ENCODE measurements around the gene GGNBP2.

The GGNBP2 gene

DNA sequence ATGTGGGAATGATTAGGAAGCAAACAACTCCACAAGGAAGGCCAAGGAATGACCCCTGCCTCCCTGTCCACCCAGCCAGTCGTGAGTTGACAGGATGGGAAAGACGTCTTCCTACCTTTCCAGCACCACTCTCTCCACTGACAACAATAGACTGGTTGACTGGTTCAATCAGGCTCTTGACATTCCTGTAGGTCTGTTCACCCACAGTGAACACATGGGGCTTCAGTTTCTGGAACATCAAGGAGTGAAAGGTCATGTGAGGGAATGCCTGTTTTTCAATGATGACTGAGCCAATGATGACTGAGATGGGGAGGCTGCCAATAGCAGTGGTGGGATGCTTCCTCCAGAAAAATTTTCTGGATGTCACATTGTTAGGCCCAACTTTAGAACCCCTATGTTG, 19.6 kb upstream of the GGNBP2 start:
- no peak overlapping the region for H3K9ac ChIP-seq
- H3K4me3 ChIP-seq (ENCODE audit: low read depth, low read length): no peak overlapping the region
- H2AFZ ChIP-seq: no peak overlapping the region
- no peak overlapping the region for H3K4me2 ChIP-seq (ENCODE audit: low read length)
- no peaks in the 10 kb centered on the region for H3K27me3 ChIP-seq (ENCODE audit: control insufficient read depth, insufficient read depth, low read length)
- no peaks in the 10 kb centered on the region for H3K36me3 ChIP-seq (ENCODE audit: control insufficient read depth, insufficient read depth, low read length)
- no peak overlapping the region for H3K27ac ChIP-seq
- no peaks in the 10 kb centered on the region for H3K4me1 ChIP-seq
- H3K9me3 ChIP-seq (ENCODE audit: control insufficient read depth, low read length): no peaks in the 10 kb centered on the region
- no peak for TF ChIP-seq CTCF (IDR thresholded peaks at IDR 0.05)
- H3K79me2 ChIP-seq: no peaks in the 10 kb centered on the region

DNA sequence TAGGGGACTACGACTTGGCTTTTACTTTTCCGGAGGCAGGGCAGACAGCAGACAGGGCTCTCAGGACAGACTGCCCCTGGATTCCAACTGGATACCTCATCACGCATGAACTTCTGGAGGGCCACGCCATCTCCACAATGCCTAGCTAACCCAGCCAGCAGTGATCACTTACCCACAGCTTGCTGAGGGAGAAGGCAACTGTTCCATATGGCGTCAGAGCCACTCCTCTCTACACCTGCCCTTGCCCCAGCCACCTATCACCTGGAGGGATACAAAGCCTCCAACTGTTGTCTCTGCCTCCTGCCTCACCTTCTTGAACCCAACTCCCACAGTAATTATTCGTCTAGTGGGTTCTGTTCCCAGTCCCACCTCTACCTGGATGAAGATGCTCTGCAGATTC, 18.8 kb upstream of the GGNBP2 start:
- Histone ChIP-seq H3K4me1 (no peaks in the 10 kb centered on the region), H3K9ac (no peak overlapping the region), H3K27me3 (ENCODE audit: control insufficient read depth, insufficient read depth, low read length) (no peaks in the 10 kb centered on the region), H3K9me3 (ENCODE audit: control insufficient read depth, low read length) (no peaks in the 10 kb centered on the region), H3K79me2 (no peaks in the 10 kb centered on the region), H2AFZ (no peak overlapping the region), H3K27ac (no peak overlapping the region), H3K4me3 (ENCODE audit: low read depth, low read length) (no peak overlapping the region), H3K4me2 (ENCODE audit: low read length) (no peak overlapping the region), H3K36me3 (ENCODE audit: control insufficient read depth, insufficient read depth, low read length) (no peaks in the 10 kb centered on the region)
- no peak for TF ChIP-seq CTCF (IDR thresholded peaks at IDR 0.05)

GRCh38 chr17:36527621-36528250, 17.0 kb upstream of the GGNBP2 start:
- Histone ChIP-seq H3K36me3 (ENCODE audit: control insufficient read depth, insufficient read depth, low read length) (no peaks in the 10 kb centered on the region), H3K4me3 (ENCODE audit: low read depth, low read length) (no peak overlapping the region), H3K4me1 (no peaks in the 10 kb centered on the region), H3K9me3 (ENCODE audit: control insufficient read depth, low read length) (no peaks in the 10 kb centered on the region), H3K9ac (no peak overlapping the region), H3K79me2 (no peaks in the 10 kb centered on the region), H3K27me3 (ENCODE audit: control insufficient read depth, insufficient read depth, low read length) (no peaks in the 10 kb centered on the region), H2AFZ (no peak overlapping the region), H3K4me2 (ENCODE audit: low read length) (no peak overlapping the region), H3K27ac (no peak overlapping the region)
- TF ChIP-seq CTCF (IDR thresholded peaks at IDR 0.05): no peak

DNA sequence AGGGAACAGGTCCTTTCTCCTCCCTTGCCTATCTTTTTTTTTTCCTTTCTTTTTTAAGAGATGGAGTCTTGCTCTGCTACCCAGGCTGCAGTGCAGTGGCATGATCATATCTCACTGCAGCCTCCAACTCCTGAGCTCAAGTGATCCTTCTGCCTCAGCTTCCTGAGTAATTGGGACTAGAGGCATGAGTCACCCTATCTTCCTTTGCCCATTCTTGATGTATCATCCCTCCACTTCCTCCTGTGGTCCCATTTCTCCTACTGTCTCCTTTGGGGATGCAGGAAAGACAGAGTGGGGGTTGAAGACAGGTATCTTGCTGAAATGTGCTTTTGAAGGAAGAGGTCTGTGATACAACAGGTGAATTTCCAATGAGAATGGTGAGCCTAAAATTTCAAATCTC, 15.6 kb upstream of the GGNBP2 start:
- no peak overlapping the region for H3K4me2 ChIP-seq (ENCODE audit: low read length)
- H3K79me2 ChIP-seq: no peaks in the 10 kb centered on the region
- no peaks in the 10 kb centered on the region for H3K9me3 ChIP-seq (ENCODE audit: control insufficient read depth, low read length)
- H3K27ac ChIP-seq: no peak overlapping the region
- H2AFZ ChIP-seq: no peak overlapping the region
- H3K9ac ChIP-seq: no peak overlapping the region
- no peak overlapping the region for H3K4me3 ChIP-seq (ENCODE audit: low read depth, low read length)
- TF ChIP-seq CTCF (IDR thresholded peaks at IDR 0.05): no peak
- H3K4me1 ChIP-seq: no peaks in the 10 kb centered on the region
- no peaks in the 10 kb centered on the region for H3K27me3 ChIP-seq (ENCODE audit: control insufficient read depth, insufficient read depth, low read length)
- H3K36me3 ChIP-seq (ENCODE audit: control insufficient read depth, insufficient read depth, low read length): no peaks in the 10 kb centered on the region

- Histone ChIP-seq H3K9me3 (ENCODE audit: control insufficient read depth, low read length) (no peaks in the 10 kb centered on the region), H3K27ac (no peak overlapping the region), H3K4me3 (ENCODE audit: low read depth, low read length) (no peak overlapping the region), H3K79me2 (peaks cover 3% of the 10 kb centered on the region), H2AFZ (no peak overlapping the region), H3K4me1 (peaks cover 5% of the 10 kb centered on the region), H3K9ac (no peak overlapping the region), H3K4me2 (ENCODE audit: low read length) (no peak overlapping the region), H3K27me3 (ENCODE audit: control insufficient read depth, insufficient read depth, low read length) (no peaks in the 10 kb centered on the region), H3K36me3 (ENCODE audit: control insufficient read depth, insufficient read depth, low read length) (no peaks in the 10 kb centered on the region)
- TF ChIP-seq CTCF (IDR thresholded peaks at IDR 0.05): no peak
These were observed 12.2 kb upstream of the GGNBP2 start for GRCh38 chr17:36532435-36532975.

All from parathyroid adenoma (tissue), 2 donors.